ENCODE measurements around the gene TMPRSS11F.

TMPRSS11F gene

DNA sequence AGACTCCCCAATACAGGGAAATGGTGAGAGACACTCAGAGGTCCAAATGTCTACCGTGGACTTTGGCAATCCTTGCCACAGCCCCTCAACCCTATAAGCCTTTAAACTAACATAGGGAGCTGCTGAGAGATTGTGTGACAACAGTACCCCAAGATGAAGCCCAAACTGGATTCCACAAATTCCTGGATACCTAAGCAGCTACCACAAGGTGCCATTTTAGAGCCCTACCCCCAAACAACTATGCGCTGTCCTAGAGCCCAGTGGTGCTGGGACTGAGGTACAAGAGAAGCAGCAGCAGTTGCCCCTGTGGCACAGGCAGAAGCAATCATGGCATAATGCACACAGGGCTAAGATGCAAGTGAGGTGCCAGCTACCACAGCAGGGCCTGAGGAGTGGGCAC, 2.7 kb upstream of the TMPRSS11F start:
- DNase-seq (ENCODE audit: low read depth) = no peak
- TF ChIP-seq, protein P1, sequence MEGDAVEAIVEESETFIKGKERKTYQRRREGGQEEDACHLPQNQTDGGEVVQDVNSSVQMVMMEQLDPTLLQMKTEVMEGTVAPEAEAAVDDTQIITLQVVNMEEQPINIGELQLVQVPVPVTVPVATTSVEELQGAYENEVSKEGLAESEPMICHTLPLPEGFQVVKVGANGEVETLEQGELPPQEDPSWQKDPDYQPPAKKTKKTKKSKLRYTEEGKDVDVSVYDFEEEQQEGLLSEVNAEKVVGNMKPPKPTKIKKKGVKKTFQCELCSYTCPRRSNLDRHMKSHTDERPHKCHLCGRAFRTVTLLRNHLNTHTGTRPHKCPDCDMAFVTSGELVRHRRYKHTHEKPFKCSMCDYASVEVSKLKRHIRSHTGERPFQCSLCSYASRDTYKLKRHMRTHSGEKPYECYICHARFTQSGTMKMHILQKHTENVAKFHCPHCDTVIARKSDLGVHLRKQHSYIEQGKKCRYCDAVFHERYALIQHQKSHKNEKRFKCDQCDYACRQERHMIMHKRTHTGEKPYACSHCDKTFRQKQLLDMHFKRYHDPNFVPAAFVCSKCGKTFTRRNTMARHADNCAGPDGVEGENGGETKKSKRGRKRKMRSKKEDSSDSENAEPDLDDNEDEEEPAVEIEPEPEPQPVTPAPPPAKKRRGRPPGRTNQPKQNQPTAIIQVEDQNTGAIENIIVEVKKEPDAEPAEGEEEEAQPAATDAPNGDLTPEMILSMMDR (IDR thresholded peaks at IDR 0.05; ENCODE audit: low read length, missing control alignments) = no peak
- H3K4me3 ChIP-seq (replicated peaks; ENCODE audit: low read depth, low read length) = no peak overlapping the region

DNA sequence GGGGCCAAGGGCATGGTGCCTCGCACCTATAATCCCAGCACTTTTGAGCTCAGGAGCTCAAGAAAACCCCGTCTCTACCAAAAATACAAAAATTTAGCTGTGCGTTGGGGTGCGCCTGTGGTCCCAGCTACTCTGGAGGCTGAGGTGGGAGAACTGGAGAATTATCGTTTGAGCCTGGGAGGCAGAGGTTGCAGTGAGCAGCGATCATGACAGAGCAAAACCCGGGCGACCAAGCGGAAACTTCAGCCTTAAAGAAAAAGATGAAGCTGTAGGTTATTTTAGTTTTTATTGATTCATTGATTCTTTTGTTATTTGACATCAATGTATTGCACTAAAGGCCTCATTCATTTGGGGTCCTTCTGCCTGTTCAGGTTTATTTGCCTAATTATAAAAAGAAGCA, 5.4 kb downstream of the TMPRSS11F start:
- TF ChIP-seq, protein P1 (IDR thresholded peaks at IDR 0.05; ENCODE audit: low read length, missing control alignments) = no peak
- DNase-seq (ENCODE audit: low read depth) = no peak
- no peak overlapping the region for H3K4me3 ChIP-seq (replicated peaks; ENCODE audit: low read depth, low read length)

DNA sequence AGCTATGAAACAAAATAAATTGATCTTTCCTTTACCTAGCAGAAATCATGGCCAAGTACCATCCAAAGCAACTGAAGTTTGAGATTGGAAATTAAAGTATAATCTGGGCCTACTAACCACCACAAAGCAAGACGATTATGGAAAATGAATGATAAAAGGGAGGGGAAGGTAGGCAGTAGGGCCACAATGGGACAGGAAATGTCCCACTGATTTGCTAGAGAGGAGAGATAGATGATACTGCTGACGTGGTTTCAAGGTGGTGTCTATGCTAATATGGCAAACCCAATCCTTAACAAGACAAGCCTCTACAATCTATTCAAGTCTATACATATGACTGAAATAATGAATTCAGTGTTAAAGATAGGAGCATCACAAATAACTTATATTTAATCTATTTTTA, 6.1 kb downstream of the TMPRSS11F start:
- TF ChIP-seq, protein P1 (IDR thresholded peaks at IDR 0.05; ENCODE audit: low read length, missing control alignments) = no peak
- no peak for DNase-seq (ENCODE audit: low read depth)
- no peak overlapping the region for H3K4me3 ChIP-seq (replicated peaks; ENCODE audit: low read depth, low read length)

DNA sequence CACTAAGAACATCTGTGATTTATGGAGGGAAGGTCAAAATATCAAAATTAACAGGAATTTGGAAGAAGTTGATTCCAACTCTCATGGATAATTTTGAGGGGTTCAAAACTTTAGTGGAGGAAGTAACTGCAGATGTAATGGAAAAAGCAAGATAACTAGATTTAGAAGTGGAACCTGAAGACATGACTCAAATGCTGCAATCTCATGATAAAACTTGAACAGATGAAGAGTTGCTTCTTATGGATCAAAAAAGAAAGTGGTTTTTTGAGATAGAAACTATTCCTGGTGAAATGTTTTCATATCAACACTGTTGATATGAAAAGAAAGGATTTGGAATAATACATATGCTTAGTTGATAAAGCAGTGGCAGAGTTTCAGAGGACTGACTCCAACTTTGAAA, 9.7 kb downstream of the TMPRSS11F start:
- no peak for DNase-seq (ENCODE audit: low read depth)
- TF ChIP-seq, protein P1 (IDR thresholded peaks at IDR 0.05; ENCODE audit: low read length, missing control alignments) = no peak
- no peak overlapping the region for H3K4me3 ChIP-seq (replicated peaks; ENCODE audit: low read depth, low read length)

DNA sequence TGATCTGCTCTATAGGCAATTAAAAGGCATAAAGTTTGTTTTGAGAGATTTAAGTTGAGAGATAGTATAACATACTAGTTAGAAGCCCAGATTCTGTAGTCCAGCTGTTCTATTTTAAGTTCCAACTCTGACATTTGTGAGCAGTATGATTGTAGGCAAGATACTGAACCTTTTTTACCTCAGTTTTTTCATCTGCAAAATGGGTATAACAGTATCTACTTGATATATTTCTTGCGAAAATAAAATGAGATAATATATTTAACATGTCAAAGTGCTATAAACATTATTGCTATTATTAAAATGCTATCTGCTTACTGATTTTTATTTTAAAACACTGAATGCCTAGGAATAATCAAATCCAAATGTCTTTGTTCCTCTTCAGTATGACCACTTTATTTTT, 19.2 kb downstream of the TMPRSS11F start:
- no peak overlapping the region for H3K4me3 ChIP-seq (replicated peaks; ENCODE audit: low read depth, low read length)
- TF ChIP-seq, protein P1 (IDR thresholded peaks at IDR 0.05; ENCODE audit: low read length, missing control alignments) = no peak
- no peak for DNase-seq (ENCODE audit: low read depth)

DNA sequence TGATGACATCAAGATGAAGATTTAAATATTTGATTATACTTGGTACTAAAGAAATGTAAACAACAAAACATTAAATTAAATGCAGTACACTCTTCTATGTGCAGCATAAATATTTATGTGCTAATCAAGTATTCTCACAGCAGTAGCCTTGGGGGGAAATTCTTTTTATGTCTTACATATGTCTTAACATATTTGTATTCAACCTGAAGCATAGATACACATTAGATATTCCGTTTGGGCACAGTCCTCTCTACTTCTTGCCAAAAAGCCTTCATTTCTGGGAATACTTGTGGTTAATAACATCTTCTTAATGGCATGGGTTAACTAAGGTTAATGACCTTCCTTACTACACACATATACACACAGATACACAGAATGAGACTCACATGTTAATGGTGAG, 19.8 kb downstream of the TMPRSS11F start:
- H3K4me3 ChIP-seq (replicated peaks; ENCODE audit: low read depth, low read length) = no peak overlapping the region
- DNase-seq (ENCODE audit: low read depth) = no peak
- TF ChIP-seq, protein P1 (IDR thresholded peaks at IDR 0.05; ENCODE audit: low read length, missing control alignments) = no peak

DNA sequence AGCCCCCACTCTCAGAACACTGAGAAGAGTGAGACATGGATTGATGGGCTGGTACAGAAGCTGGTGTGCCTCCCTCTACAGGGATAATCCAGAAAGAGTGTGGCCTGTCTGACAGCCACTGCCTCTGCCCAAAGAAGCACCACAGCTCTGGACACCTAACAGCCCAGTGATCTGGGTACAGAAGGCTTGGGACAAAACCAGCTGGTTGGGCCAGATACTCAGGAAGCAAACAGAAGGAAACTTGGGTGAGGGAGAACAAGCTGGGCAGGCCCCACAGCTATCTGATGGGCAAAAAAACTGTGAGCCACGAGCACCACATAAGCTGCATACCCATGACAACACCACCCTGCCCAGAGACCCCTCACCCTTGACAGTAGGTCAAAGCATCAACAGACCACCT, 46.9 kb downstream of the TMPRSS11F start:
- TF ChIP-seq, protein P1 (IDR thresholded peaks at IDR 0.05; ENCODE audit: low read length, missing control alignments) = no peak
- H3K4me3 ChIP-seq (replicated peaks; ENCODE audit: low read depth, low read length) = no peak overlapping the region

More for the DNA sequence above, 46.9 kb downstream of the TMPRSS11F start:
- DNase-seq (ENCODE audit: low read depth) = no peak
